Superior temporal gyrus (tissue), 1 donor: Measurements from ENCODE around the gene PHLDA3.

Experiments
- DNase-seq: peaks from one replicate; pipeline ENCODE4 v3.0.0-alpha.2; 2016; ENCODE audit errors: extremely low spot score

The PHLDA3 gene

GRCh38 chr1:201430776-201431175 lies 38.2 kb downstream of the PHLDA3 start:
- DNase-seq = no peak

GRCh38 chr1:201429736-201430501 lies 39.1 kb downstream of the PHLDA3 start:
- no peak for DNase-seq

GRCh38 chr1:201427963-201428362 lies 41.0 kb downstream of the PHLDA3 start:
- no peak for DNase-seq

GRCh38 chr1:201426479-201427310 lies 42.3 kb downstream of the PHLDA3 start:
- no peak for DNase-seq

GRCh38 chr1:201424146-201424545 lies 44.8 kb downstream of the PHLDA3 start:
- no peak for DNase-seq

GRCh38 chr1:201423655-201424054 lies 45.3 kb downstream of the PHLDA3 start:
- DNase-seq = no peak

- no peak for DNase-seq
These were observed 46.5 kb downstream of the PHLDA3 start for GRCh38 chr1:201422436-201423030.

- no peak for DNase-seq
These were observed 47.0 kb downstream of the PHLDA3 start for GRCh38 chr1:201422026-201422425.

- DNase-seq = no peak
These were observed 47.9 kb downstream of the PHLDA3 start for GRCh38 chr1:201421041-201421440.

GRCh38 chr1:201420608-201421002 lies 48.4 kb downstream of the PHLDA3 start:
- DNase-seq = no peak

GRCh38 chr1:201419746-201420607 lies 49.0 kb downstream of the PHLDA3 start:
- no peak for DNase-seq

GRCh38 chr1:201419256-201419655 lies 49.7 kb downstream of the PHLDA3 start:
- DNase-seq = no peak

GRCh38 chr1:201418461-201418860 lies 50.5 kb downstream of the PHLDA3 start:
- no peak for DNase-seq
